PC-9 (cell line): ENCODE results near the gene SUSD1. TPM values are rescaled to one million over a fixed set of nuclear protein-coding genes. Genes with fewer than 3 reads are reported as not detected.
A peak's percentile ranks its signal among the peaks of the same experiment; 100 is the strongest.

Experiments
- BruUV-seq: library from RNA; stranded (reverse); fragments of 400-500 nt; replicated peaks from 2 replicates; lab custom pipeline; 2021; lab: Mats Ljungman, UMichigan
- CTCF ChIA-PET: fragments of 300-600 bp; sonication (Branson Sonifier 250); formaldehyde crosslinking; loops from one replicate; lab custom pipeline; 2022; ENCODE audit warnings: antibody characterized with exemption; lab: Charles Lee
- POLR2A ChIA-PET: fragments of 300-600 bp; sonication (Branson Sonifier 250); formaldehyde crosslinking; loops from one replicate; lab custom pipeline; 2022; ENCODE audit warnings: antibody characterized with exemption; ENCODE audit not compliant: unreplicated experiment; lab: Charles Lee
- DNase-seq, 2 experiments: peaks; one replicate each; pipeline versions ENCODE4 v3.0.0 to v3.0.0-alpha.2; 2015 to 2022; ENCODE audit warnings: mixed read lengths in 1 of 2
- H2AFZ ChIP-seq: fragments of 200-600 bp; sonication (generic); 2 replicates; pipeline ENCODE4 v1.8.1; 2017; ENCODE audit warnings: antibody characterized with exemption
- H3F3A ChIP-seq: fragments of 200-600 bp; sonication (generic); 2 replicates; pipeline ENCODE4 v1.8.1; 2017; ENCODE audit warnings: antibody characterized with exemption, mild to moderate bottlenecking, low read depth; ENCODE audit not compliant: insufficient read depth
- H3K27ac ChIP-seq: fragments of 200-600 bp; sonication (generic); 2 replicates; pipeline ENCODE4 v1.6.1; 2016; ENCODE audit warnings: mixed run types
- H3K27me3 ChIP-seq: fragments of 200-600 bp; sonication (generic); 2 replicates; pipeline ENCODE4 v1.6.1; 2016; ENCODE audit warnings: low read depth, mixed run types; ENCODE audit not compliant: insufficient read depth
- H3K36me3 ChIP-seq: fragments of 200-600 bp; sonication (generic); 2 replicates; pipeline ENCODE4 v1.6.1; 2016; ENCODE audit warnings: low read depth, mixed run types
- H3K4me1 ChIP-seq: fragments of 200-600 bp; sonication (generic); replicated peaks from 2 replicates; pipeline ENCODE4 v1.6.1; 2016; ENCODE audit warnings: mixed run types; ENCODE audit not compliant: insufficient read depth
- H3K4me2 ChIP-seq: fragments of 200-600 bp; sonication (generic); 2 replicates; pipeline ENCODE4 v1.6.1; 2017; ENCODE audit warnings: mixed run types
- H3K4me3 ChIP-seq: fragments of 200-600 bp; sonication (generic); 2 replicates; pipeline ENCODE4 v1.6.1; 2016; ENCODE audit warnings: mixed run types
- H3K79me2 ChIP-seq: fragments of 200-600 bp; sonication (generic); 2 replicates; pipeline ENCODE4 v1.6.1; 2017; ENCODE audit warnings: low read depth, mixed run types
- H3K9me2 ChIP-seq: fragments of 200-600 bp; sonication (generic); 2 replicates; pipeline ENCODE4 v1.8.1; 2017; ENCODE audit warnings: mild to moderate bottlenecking; ENCODE audit not compliant: insufficient read depth
- H3K9me3 ChIP-seq: fragments of 200-600 bp; sonication (generic); 2 replicates; pipeline ENCODE4 v1.8.1; 2016; ENCODE audit warnings: low read depth; ENCODE audit not compliant: insufficient read depth
- H4K20me1 ChIP-seq: fragments of 200-600 bp; sonication (generic); 2 replicates; pipeline ENCODE4 v1.8.1; 2017; ENCODE audit not compliant: insufficient read depth
- CTCF ChIP-seq: fragments of 200-600 bp; sonication (generic); conservative IDR thresholded peaks from 2 replicates; pipeline ENCODE4 v1.6.1; 2017; ENCODE audit warnings: mixed run types, antibody characterized with exemption, mild to moderate bottlenecking, moderate library complexity
- EZH2 ChIP-seq: fragments of 200-600 bp; sonication (generic); IDR thresholded peaks from 2 replicates; pipeline ENCODE4 v1.8.0; 2017; ENCODE audit warnings: antibody characterized with exemption, low read depth
- intact Hi-C: fragments of 100-400 bp; cut with micrococcal nuclease; formaldehyde crosslinking; loops from one replicate; pipeline ENCODE4 v1.10.0; 2022; ENCODE audit not compliant: unreplicated experiment
- total RNA-seq: library from RNA; stranded (reverse); gene quantifications from 2 replicates; pipeline ENCODE4 v1.2.3, GENCODE V29; 2021

The SUSD1 gene
- total RNA-seq, 1 experiment from 2014 or later, result 23.2 TPM

- no peaks in the 10 kb centered on the region for H3K9me2 ChIP-seq
- TSS peak; percentile 74 for BruUV-seq
- H3K9me3 ChIP-seq, result peaks cover 7% of the 10 kb centered on the region; the same call in 1 of the 2 replicates
- H3K79me2 ChIP-seq, result no peaks in the 10 kb centered on the region
- H3K27me3 ChIP-seq, result no peaks in the 10 kb centered on the region
- ChIA-PET CTCF (interaction anchor here (0.6 kb wide), 1 partner anchor 173 kb away, joined by 4 read pairs; no protein-coding TSS in a partner anchor), POLR2A (no interaction called here)
- peaks cover 3% of the 10 kb centered on the region; the same call in 1 of the 2 replicates for H3K36me3 ChIP-seq
- H3K4me3 ChIP-seq, result no peak overlapping the region
- intact Hi-C loops, result loop anchor here (1.0 to 2.0 kb wide), 8 partner anchors 11 to 281 kb away; no protein-coding TSS in a partner anchor
- peaks cover 46% of the 10 kb centered on the region for H3F3A ChIP-seq
- H2AFZ ChIP-seq, result no peak overlapping the region
- H3K4me1 ChIP-seq, result peaks cover 55% of the 10 kb centered on the region
- H3K27ac ChIP-seq, result peak overlapping the region; percentile 83
- DNase-seq, result no peak
- H4K20me1 ChIP-seq, result no peaks in the 10 kb centered on the region
- H3K4me2 ChIP-seq, result no peak overlapping the region; the same call in 1 of the 2 replicates
- TF ChIP-seq CTCF (no peak), EZH2 (no peak)
These were observed 133.9 kb downstream of the SUSD1 start for GRCh38 chr9:112041199-112041535.

- H3K4me1 ChIP-seq, result peaks cover 34% of the 10 kb centered on the region
- no peak overlapping the region for H3K4me3 ChIP-seq
- no peaks in the 10 kb centered on the region for H4K20me1 ChIP-seq
- H3K9me3 ChIP-seq, result no peaks in the 10 kb centered on the region
- no TSS peak for BruUV-seq
- intact Hi-C loops, result no loop called here
- H2AFZ ChIP-seq, result no peak overlapping the region
- no peak overlapping the region for H3K4me2 ChIP-seq
- no peaks in the 10 kb centered on the region for H3K79me2 ChIP-seq
- TF ChIP-seq EZH2, result no peak
- TF ChIP-seq CTCF, result no peak
- no peaks in the 10 kb centered on the region for H3K9me2 ChIP-seq
- no peak for DNase-seq
- H3K36me3 ChIP-seq, result peaks cover 3% of the 10 kb centered on the region; the same call in 1 of the 2 replicates
- POLR2A ChIA-PET, result no interaction called here
- no peaks in the 10 kb centered on the region for H3K27me3 ChIP-seq
- H3K27ac ChIP-seq, result peak overlapping the region; percentile 44
- CTCF ChIA-PET, result no interaction called here
- H3F3A ChIP-seq, result peaks cover 32% of the 10 kb centered on the region
These were observed 137.1 kb downstream of the SUSD1 start for GRCh38 chr9:112038017-112038408.

GRCh38 chr9:112037281-112038016, 137.6 kb downstream of the SUSD1 start:
- peak in 1 of 2 experiments; percentile 50 for DNase-seq
- POLR2A ChIA-PET, result no interaction called here
- H3K27ac ChIP-seq, result peak overlapping the region; percentile 44
- CTCF ChIA-PET, result no interaction called here
- intact Hi-C loops, result no loop called here
- no peaks in the 10 kb centered on the region for H3K27me3 ChIP-seq
- peaks cover 28% of the 10 kb centered on the region for H3K4me1 ChIP-seq
- H3K36me3 ChIP-seq, result peaks cover 3% of the 10 kb centered on the region; the same call in 1 of the 2 replicates
- H3K9me3 ChIP-seq, result 0 out of 2 replicates have a peak, but pooled peaks cover 2% of the 10 kb centered on the region
- H3F3A ChIP-seq, result peaks cover 27% of the 10 kb centered on the region
- no peaks in the 10 kb centered on the region for H3K9me2 ChIP-seq
- no peak overlapping the region for H3K4me2 ChIP-seq
- H3K79me2 ChIP-seq, result no peaks in the 10 kb centered on the region
- BruUV-seq, result no TSS peak
- no peaks in the 10 kb centered on the region for H4K20me1 ChIP-seq
- TF ChIP-seq EZH2 (no peak), CTCF (no peak)
- H3K4me3 ChIP-seq, result no peak overlapping the region
- no peak overlapping the region for H2AFZ ChIP-seq
